Cardiac fibroblast (primary cell): Measurements from ENCODE around the gene SYT9.

Experiments
- DNase-seq, 2 donors: peaks; one replicate each; pipeline versions ENCODE4 v3.0.0 to v3.0.0-alpha.2; 2010; ENCODE audit warnings: low read depth in 2 of 2
- H3K4me3 ChIP-seq, 2 donors: replicated peaks in 1 of 2; 1 replicate in 1 of 2; 2 replicates in 1 of 2; pipeline ENCODE4 v1.5.1; 2011; ENCODE audit warnings: low read depth in 2 of 2, low read length in 2 of 2, mild to moderate bottlenecking in 2 of 2, moderate library complexity in 1 of 2
- TF ChIP-seq, protein P1 (sequence below): IDR thresholded peaks from one replicate; pipeline ENCODE4 v1.5.1; 2011; ENCODE audit warnings: low read depth, mild to moderate bottlenecking, low read length, inconsistent platforms

The SYT9 gene

DNA sequence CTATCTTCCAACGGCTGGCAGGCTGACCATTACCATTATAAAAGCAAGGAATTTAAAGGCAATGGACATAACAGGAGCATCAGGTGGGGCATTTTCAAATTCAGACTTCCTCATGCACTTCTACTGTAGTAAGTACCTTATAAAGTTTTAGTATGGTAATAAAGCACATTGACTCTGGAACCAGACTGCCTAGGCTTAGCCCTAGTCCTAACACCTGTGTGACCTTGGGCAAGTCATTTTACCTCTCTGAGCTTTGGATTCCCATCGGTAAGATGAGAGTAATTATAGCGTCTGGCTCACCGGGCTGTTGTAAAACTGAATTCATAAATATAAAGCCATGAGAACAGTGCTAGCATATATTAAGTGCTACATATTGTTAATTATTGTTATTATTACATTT is 164.4 kb downstream of the SYT9 start:
- no peak overlapping the region for H3K4me3 ChIP-seq
- DNase-seq: no peak
- TF ChIP-seq, protein P1, sequence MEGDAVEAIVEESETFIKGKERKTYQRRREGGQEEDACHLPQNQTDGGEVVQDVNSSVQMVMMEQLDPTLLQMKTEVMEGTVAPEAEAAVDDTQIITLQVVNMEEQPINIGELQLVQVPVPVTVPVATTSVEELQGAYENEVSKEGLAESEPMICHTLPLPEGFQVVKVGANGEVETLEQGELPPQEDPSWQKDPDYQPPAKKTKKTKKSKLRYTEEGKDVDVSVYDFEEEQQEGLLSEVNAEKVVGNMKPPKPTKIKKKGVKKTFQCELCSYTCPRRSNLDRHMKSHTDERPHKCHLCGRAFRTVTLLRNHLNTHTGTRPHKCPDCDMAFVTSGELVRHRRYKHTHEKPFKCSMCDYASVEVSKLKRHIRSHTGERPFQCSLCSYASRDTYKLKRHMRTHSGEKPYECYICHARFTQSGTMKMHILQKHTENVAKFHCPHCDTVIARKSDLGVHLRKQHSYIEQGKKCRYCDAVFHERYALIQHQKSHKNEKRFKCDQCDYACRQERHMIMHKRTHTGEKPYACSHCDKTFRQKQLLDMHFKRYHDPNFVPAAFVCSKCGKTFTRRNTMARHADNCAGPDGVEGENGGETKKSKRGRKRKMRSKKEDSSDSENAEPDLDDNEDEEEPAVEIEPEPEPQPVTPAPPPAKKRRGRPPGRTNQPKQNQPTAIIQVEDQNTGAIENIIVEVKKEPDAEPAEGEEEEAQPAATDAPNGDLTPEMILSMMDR: no peak

DNA sequence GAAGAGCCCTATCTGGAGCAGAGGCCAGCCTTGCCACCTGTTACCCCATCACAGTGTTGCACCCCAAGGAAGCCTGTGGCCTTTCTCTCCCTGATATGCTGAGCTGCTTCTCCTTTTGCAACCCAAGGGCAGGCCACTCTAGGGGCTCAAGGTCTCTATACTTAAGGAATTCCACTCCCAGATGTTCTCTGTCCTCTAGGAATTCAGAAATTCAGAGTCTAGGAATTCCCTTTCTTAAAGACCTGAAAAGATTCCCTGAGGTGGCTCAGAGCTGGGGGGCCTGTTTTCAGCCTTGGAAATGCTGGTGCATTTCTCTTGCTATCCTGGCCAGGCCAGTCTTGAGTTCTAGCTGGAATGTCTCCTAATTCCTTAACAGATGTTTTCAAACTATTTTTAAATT is 165.6 kb downstream of the SYT9 start:
- no peak overlapping the region for H3K4me3 ChIP-seq
- DNase-seq: no peak
- TF ChIP-seq, protein P1: no peak

DNA sequence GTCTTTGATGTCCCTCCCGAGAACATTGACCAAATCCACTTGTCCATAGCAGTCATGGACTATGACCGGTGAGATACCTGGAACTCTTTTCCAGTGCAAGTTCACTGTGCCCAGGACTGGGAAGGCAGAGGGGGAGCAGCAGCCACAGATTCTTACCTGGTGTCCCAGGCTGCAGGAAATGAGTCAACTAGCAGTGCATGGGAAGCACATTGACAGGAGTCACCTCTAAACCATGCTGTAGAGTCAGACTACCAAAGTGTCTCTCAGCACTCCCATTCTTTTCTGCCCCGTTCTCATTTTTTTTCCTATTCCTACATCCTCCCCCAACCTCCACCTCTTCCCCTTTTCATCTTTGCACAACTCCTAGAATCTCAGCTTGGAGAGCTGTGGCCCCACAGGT is 166.4 kb downstream of the SYT9 start:
- TF ChIP-seq, protein P1: no peak
- DNase-seq: no peak
- no peak overlapping the region for H3K4me3 ChIP-seq

DNA sequence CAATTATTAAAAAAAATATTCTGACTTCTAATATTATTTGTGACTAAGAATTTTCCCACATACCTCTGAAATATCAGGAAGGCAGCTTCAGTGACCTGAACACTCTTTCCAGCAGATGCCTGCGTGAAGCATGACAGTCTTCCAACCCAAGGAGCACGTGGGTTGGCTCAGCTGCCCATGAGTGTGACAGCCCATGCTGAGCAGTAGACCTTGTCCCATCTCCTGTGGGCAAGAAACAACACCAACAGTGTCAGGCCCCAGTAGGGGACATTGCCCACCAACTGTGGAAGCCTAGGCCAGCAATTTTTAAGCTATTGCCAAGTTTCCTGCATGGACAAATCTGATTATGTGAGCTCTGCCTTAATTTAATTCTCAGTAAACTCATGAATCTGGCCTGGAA is 167.2 kb downstream of the SYT9 start:
- no peak overlapping the region for H3K4me3 ChIP-seq
- TF ChIP-seq, protein P1: no peak
- DNase-seq: no peak

DNA sequence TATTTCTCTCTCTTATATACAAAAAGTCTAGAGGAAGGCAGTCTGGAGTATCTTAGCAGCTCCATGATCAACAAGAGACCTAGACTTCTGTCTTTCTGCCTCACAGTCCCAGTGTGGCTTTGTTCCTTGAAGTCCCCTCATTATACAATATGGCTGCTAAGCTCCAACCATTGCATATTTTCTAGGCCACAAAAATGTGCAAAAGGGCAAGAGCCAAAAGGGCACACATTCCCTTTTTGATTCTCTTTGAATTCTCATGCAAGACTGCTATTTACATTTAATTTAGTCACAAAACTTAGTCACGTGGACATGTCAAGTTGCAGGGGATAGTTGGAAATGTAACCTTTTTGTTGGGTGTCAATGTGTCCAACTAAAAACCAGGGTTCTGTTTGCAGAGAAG is 169.4 kb downstream of the SYT9 start:
- no peak for DNase-seq
- TF ChIP-seq, protein P1: no peak
- H3K4me3 ChIP-seq: no peak overlapping the region

DNA sequence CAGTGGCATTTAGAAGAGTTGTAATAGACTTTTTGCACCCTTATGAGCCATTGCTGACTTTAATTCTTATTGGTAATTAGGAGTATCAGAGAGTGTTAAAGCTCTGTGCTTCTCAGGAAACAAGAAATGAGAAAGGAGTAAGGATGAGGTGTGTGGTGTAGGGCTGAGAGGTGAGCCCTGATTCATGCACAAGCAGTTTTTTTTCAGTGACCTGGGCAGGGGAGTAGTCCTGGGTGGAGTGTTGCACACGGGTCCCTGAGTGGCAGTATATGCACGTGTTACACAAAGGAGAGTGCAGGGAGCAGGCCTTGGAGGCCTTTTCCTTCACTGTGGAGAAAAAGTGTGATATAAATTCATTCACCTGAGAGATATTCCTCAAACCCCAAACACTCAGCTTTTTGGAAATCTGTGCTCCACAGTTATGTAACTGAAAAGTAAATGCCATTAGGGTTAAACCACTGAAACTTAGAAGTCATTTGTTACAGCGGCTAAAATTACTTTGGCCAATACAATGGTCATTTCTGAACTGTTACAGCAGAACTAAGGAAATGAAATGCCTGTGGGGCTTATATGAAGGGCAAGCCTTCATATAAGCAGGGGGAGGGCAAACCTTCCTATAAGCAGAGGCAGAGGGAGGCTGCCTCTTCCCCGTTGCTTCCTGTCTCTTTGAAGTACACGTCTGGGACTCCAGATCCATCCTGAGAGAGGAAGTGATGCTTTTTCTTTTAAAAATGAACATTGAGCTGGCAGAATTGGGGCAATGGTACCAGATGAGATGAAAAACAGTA is 171.0 kb downstream of the SYT9 start:
- TF ChIP-seq, protein P1: no peak
- DNase-seq: no peak
- H3K4me3 ChIP-seq: no peak overlapping the region

DNA sequence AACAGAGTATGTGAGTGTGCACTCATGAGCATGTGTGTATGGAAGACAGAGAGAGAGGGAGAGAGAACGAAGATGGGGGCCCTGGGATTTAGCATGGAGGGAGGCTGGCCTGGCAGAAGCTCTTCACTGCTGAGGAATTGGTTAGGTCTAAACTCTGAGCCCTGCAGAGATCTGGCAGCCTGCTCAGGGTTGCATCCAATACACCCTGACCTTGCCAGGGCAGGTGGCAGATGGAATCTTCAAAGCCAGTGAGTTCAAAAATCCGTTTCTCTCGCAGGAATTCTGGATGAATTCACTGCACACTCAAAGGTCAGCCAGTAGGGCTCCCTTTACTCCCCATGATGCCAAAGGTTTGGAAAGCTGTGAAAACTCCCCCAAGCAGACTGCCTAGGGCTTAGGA is 172.2 kb downstream of the SYT9 start:
- TF ChIP-seq, protein P1: no peak
- DNase-seq: no peak
- no peak overlapping the region for H3K4me3 ChIP-seq
